Endothelial cell of umbilical vein (primary cell): ENCODE data around the gene SSRP1. TPM values are rescaled to one million over a fixed set of nuclear protein-coding genes. Genes with fewer than 3 reads are reported as not detected.

ENCODE experiments used
- BruUV-seq: library from RNA; stranded (reverse); fragments of 400-500 nt; replicated peaks from 2 replicates; lab custom pipeline; 2021; lab: Mats Ljungman, UMichigan
- CTCF ChIA-PET: fragments of 300-600, 350-600 bp; sonication (Branson Sonifier 250); formaldehyde crosslinking; loops from one replicate; lab custom pipeline; 2021; ENCODE audit warnings: antibody characterized with exemption, inconsistent platforms; lab: Charles Lee
- POLR2A ChIA-PET: fragments of 300-600, 350-600 bp; sonication (Branson Sonifier 250); formaldehyde crosslinking; loops from one replicate; lab custom pipeline; 2021; ENCODE audit warnings: antibody characterized with exemption, inconsistent platforms; lab: Charles Lee
- DNase-seq: peaks from one replicate; pipeline ENCODE4 v3.0.0-alpha.2; 2011; ENCODE audit warnings: low read depth, low spot score
- FAIRE-seq: peaks from 2 replicates; lab custom pipeline; 2011; peaks lifted over from hg19 to GRCh38; lab: Jason Lieb, UNC
- H2AFZ ChIP-seq: 2 replicates; pipeline ENCODE4 v1.6.0; 2012; ENCODE audit warnings: low read depth, low read length, control low read depth, inconsistent platforms
- H3K27ac ChIP-seq: 2 replicates; pipeline ENCODE4 v1.5.1; 2011; ENCODE audit warnings: low read depth, mild to moderate bottlenecking, control low read depth, low read length, moderate library complexity; ENCODE audit not compliant: insufficient read depth
- H3K27me3 ChIP-seq, 2 experiments: 2 replicates each; pipeline versions ENCODE4 v1.6.0 to v1.6.1; 2011; ENCODE audit warnings: low read length in 2 of 2, mixed read lengths in 1 of 2; ENCODE audit not compliant: control insufficient read depth in 2 of 2, insufficient read depth in 2 of 2
- H3K36me3 ChIP-seq, 2 experiments: 2 replicates in 1 of 2; 3 replicates in 1 of 2; pipeline ENCODE4 v1.5.1; 2011; ENCODE audit warnings: low read length in 2 of 2, mild to moderate bottlenecking in 1 of 2, moderate library complexity in 1 of 2; ENCODE audit not compliant: control insufficient read depth in 2 of 2, insufficient read depth in 2 of 2; ENCODE audit errors: extremely low read depth in 1 of 2
- H3K4me1 ChIP-seq: 3 replicates; pipeline ENCODE4 v1.5.1; 2011; ENCODE audit warnings: mild to moderate bottlenecking, low read length; ENCODE audit not compliant: control insufficient read depth, insufficient read depth; ENCODE audit errors: extremely low read depth
- H3K4me2 ChIP-seq: 2 replicates; pipeline ENCODE4 v1.6.1; 2011; ENCODE audit warnings: low read length, control low read depth, mixed read lengths; ENCODE audit not compliant: insufficient read depth
- H3K4me3 ChIP-seq, 3 experiments: fragments of 200-600 bp in 1 of 3; sonication (generic), shearing (Covaris generic) in 1 of 3; replicated peaks in 1 of 3; 2 replicates each; pipeline ENCODE4 v1.5.1; 2011 to 2016; ENCODE audit warnings: control low read depth in 3 of 3, low read length in 3 of 3, mild to moderate bottlenecking in 2 of 3, inconsistent platforms in 1 of 3, low read depth in 1 of 3, moderate library complexity in 1 of 3; ENCODE audit not compliant: insufficient read depth in 1 of 3
- H3K79me2 ChIP-seq: 2 replicates; pipeline ENCODE4 v1.6.0; 2012; ENCODE audit warnings: low read length, inconsistent platforms; ENCODE audit not compliant: control insufficient read depth, insufficient read depth
- H3K9ac ChIP-seq: replicated peaks from 2 replicates; pipeline ENCODE3; 2011; ENCODE audit warnings: low read length, control low read depth; ENCODE audit not compliant: insufficient read depth; ENCODE audit errors: extremely low read depth
- H3K9me1 ChIP-seq: replicated peaks from 3 replicates; pipeline ENCODE4 v1.6.0; 2011; ENCODE audit warnings: mild to moderate bottlenecking, low read length; ENCODE audit not compliant: control insufficient read depth, insufficient read depth; ENCODE audit errors: extremely low read depth
- H3K9me3 ChIP-seq: replicated peaks from 2 replicates; pipeline ENCODE4 v1.5.1; 2012; ENCODE audit warnings: low read length, inconsistent platforms; ENCODE audit not compliant: control insufficient read depth, insufficient read depth
- H4K20me1 ChIP-seq: replicated peaks from 2 replicates; pipeline ENCODE3; 2011; ENCODE audit warnings: mild to moderate bottlenecking, low read length; ENCODE audit not compliant: control insufficient read depth, insufficient read depth; ENCODE audit errors: extremely low read depth
- EZH2 ChIP-seq: IDR thresholded peaks from 2 replicates; pipeline ENCODE4 v1.6.1; 2012; ENCODE audit warnings: borderline replicate concordance, low read depth, mild to moderate bottlenecking, moderate library complexity, low read length, inconsistent platforms; ENCODE audit not compliant: severe bottlenecking
- FOS ChIP-seq: IDR thresholded peaks from 2 replicates; pipeline ENCODE4 v1.6.1; 2011; ENCODE audit warnings: mild to moderate bottlenecking, low read length, moderate library complexity, borderline replicate concordance; ENCODE audit not compliant: insufficient read depth
- GATA2 ChIP-seq: IDR thresholded peaks from 2 replicates; pipeline ENCODE4 v1.7.0; 2011; ENCODE audit warnings: low read depth, mild to moderate bottlenecking, moderate library complexity, mixed read lengths, low read length; ENCODE audit not compliant: insufficient read length, insufficient read depth
- JUN ChIP-seq: IDR thresholded peaks from 2 replicates; pipeline ENCODE4 v1.6.1; 2011; ENCODE audit warnings: borderline replicate concordance, low read depth; ENCODE audit not compliant: insufficient read length, insufficient read depth
- MAX ChIP-seq: IDR thresholded peaks from 2 replicates; pipeline ENCODE4 v1.6.1; 2011; ENCODE audit not compliant: insufficient read depth, insufficient read length
- MYC ChIP-seq: IDR thresholded peaks from one replicate; pipeline ENCODE4 v1.6.1; 2011; ENCODE audit warnings: mild to moderate bottlenecking, low read depth, low read length
- POLR2A ChIP-seq: IDR thresholded peaks from 2 replicates; pipeline ENCODE4 v1.6.1; 2012; ENCODE audit warnings: low read depth, mild to moderate bottlenecking, control low read depth, low read length
- POLR2AphosphoS5 ChIP-seq: IDR thresholded peaks from 2 replicates; pipeline ENCODE4 v1.6.1; 2012; ENCODE audit warnings: low read depth, mild to moderate bottlenecking, control low read depth, low read length, moderate library complexity; ENCODE audit not compliant: insufficient read depth
- dilution Hi-C: fragments of 300-500 bp; cut with MboI; formaldehyde crosslinking; loops from one replicate; pipeline ENCODE4 v1.15.0; 2019; ENCODE audit warnings: low sequenced_read_pairs; ENCODE audit not compliant: extremely low pct_ligation_motif_present
- intact Hi-C: fragments of 100-400 bp; cut with micrococcal nuclease; formaldehyde crosslinking; loops from one replicate; pipeline ENCODE4 v1.10.0; 2022
- polyA plus RNA-seq, 4 experiments: library from polyadenylated mRNA; depleted of rRNA in 3 of 4; stranded (reverse) in 3 of 4; unstranded in 1 of 4; fragments of >200 nt; gene quantifications; 2 replicates each; pipeline versions ENCODE4 v1.2.1 to v1.2.3, GENCODE V29; 2011 to 2012; ENCODE audit warnings: missing spikeins in 1 of 4
- total RNA-seq: library from RNA; stranded (reverse); gene quantifications from 2 replicates; pipeline ENCODE4 v1.2.3, GENCODE V29; 2021
- TF ChIP-seq, protein P1 (sequence below), 2 donors: IDR thresholded peaks; 1 replicate in 1 of 2; 2 replicates in 1 of 2; pipeline ENCODE4 v1.5.1; 2011; ENCODE audit warnings: low read length in 2 of 2, mild to moderate bottlenecking in 2 of 2, moderate library complexity in 2 of 2, control low read depth in 1 of 2, inconsistent platforms in 1 of 2, low read depth in 1 of 2; ENCODE audit not compliant: insufficient read depth in 1 of 2; ENCODE audit errors: extremely low read depth in 1 of 2

Gene SSRP1
- total and polyA plus RNA-seq, 2 donors (not counting 3 experiments of a cell fraction or from before 2014, with no cell fraction given), result 130 to 146 TPM

DNA sequence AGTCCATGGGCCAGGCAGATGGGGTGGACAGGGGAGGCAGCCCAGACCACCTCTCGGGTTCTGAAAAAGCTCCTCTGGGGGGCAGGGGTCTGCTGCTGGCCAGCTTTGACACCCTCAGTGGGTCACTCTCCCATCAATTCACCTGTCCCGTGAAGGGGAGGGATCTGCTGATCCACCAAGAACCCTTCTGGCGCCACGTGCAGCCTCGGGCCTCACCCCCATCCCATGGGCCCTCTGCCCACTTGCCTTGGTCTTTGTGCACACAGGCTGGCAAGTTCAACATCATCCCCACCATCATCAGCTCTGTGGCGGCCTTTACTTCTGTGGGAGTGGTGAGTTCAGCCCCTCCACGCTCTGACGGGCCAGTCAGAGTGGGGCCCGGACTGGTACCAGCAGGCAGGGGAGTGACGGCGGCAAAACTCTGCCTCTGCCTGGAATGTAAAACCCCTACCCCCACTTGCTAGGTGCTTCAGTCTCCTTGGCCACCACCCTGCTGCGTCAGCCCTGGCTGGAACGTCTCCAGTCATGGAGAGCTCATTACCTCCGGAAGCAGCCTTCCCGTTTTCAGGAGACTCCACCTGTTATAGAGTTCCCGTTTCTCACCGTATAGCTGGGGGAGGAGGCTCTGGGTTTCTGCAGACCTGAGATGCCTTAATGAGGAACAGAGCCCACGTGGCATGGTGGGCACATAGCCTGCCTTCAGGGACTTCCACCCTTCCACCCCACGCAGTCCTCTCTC, 32.6 kb upstream of the SSRP1 start:
- CTCF ChIA-PET, result interaction anchor here (1.4 to 1.9 kb wide), 2 partner anchors 9 to 18 kb away, joined by 3 to 4 read pairs; no protein-coding TSS in a partner anchor
- TF ChIP-seq, protein P1, sequence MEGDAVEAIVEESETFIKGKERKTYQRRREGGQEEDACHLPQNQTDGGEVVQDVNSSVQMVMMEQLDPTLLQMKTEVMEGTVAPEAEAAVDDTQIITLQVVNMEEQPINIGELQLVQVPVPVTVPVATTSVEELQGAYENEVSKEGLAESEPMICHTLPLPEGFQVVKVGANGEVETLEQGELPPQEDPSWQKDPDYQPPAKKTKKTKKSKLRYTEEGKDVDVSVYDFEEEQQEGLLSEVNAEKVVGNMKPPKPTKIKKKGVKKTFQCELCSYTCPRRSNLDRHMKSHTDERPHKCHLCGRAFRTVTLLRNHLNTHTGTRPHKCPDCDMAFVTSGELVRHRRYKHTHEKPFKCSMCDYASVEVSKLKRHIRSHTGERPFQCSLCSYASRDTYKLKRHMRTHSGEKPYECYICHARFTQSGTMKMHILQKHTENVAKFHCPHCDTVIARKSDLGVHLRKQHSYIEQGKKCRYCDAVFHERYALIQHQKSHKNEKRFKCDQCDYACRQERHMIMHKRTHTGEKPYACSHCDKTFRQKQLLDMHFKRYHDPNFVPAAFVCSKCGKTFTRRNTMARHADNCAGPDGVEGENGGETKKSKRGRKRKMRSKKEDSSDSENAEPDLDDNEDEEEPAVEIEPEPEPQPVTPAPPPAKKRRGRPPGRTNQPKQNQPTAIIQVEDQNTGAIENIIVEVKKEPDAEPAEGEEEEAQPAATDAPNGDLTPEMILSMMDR (IDR thresholded peaks at IDR 0.05; ENCODE audit: extremely low read depth in 1 of 2, insufficient read depth in 1 of 2, low read depth in 1 of 2, low read length in 2 of 2), result no peak
- no peak for TF ChIP-seq MYC
- no peak for TF ChIP-seq GATA2
- TF ChIP-seq EZH2, result no peak
- TF ChIP-seq JUN, result no peak
- TF ChIP-seq POLR2A, result no peak
- TF ChIP-seq MAX, result no peak
- no peak for TF ChIP-seq FOS
- TF ChIP-seq POLR2AphosphoS5, result no peak
- POLR2A ChIA-PET, result no interaction called here

More for the DNA sequence above, 32.6 kb upstream of the SSRP1 start:
- H3K9me3 ChIP-seq, result no peaks in the 10 kb centered on the region
- no peaks in the 10 kb centered on the region for H3K36me3 ChIP-seq
- H3K9ac ChIP-seq, result no peak overlapping the region
- no peak overlapping the region for H3K27ac ChIP-seq
- no peak overlapping the region for H3K4me3 ChIP-seq
- H3K4me2 ChIP-seq, result no peak overlapping the region
- H4K20me1 ChIP-seq, result no peaks in the 10 kb centered on the region
- H3K4me1 ChIP-seq, result no peaks in the 10 kb centered on the region
- dilution Hi-C loops, result no loop called here
- no peak overlapping the region for H2AFZ ChIP-seq
- no peaks in the 10 kb centered on the region for H3K9me1 ChIP-seq
- no peaks in the 10 kb centered on the region for H3K79me2 ChIP-seq
- no peak for FAIRE-seq
- no TSS peak for BruUV-seq
- DNase-seq, result no peak
- intact Hi-C loops, result no loop called here
- peaks cover 0 to 2% of the 10 kb centered on the region in 2 experiments for H3K27me3 ChIP-seq
